Measurements from ENCODE around the gene FASTK. TPM values are rescaled to one million over a fixed set of nuclear protein-coding genes. Genes with fewer than 3 reads are reported as not detected.
A peak's percentile ranks its signal among the peaks of the same experiment; 100 is the strongest.

The FASTK gene
- total RNA-seq, 1 donor from 2014 or later: 63.1 TPM

DNA sequence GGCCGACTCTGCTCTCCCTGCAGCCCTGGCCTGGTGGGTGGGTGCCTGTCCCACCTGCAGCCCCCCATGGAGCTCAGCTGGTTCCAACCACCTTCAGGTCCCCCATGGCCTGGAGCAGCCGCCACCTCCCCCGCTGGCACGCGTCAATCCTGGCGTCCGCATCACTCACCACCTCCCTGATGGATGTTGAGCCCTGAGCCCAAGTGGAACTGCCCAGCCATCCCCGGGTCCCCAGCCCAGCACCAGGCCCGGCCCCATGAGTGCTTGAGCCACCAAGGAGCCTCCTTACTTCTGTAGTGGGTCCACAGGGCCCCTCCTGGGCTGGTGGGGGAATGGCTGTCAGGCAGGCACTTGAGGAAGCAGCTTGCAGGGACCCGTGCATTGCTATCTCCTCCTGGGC lies 20.3 kb upstream of the FASTK start:
- no peak for DNase-seq (ENCODE audit: low spot score)

DNA sequence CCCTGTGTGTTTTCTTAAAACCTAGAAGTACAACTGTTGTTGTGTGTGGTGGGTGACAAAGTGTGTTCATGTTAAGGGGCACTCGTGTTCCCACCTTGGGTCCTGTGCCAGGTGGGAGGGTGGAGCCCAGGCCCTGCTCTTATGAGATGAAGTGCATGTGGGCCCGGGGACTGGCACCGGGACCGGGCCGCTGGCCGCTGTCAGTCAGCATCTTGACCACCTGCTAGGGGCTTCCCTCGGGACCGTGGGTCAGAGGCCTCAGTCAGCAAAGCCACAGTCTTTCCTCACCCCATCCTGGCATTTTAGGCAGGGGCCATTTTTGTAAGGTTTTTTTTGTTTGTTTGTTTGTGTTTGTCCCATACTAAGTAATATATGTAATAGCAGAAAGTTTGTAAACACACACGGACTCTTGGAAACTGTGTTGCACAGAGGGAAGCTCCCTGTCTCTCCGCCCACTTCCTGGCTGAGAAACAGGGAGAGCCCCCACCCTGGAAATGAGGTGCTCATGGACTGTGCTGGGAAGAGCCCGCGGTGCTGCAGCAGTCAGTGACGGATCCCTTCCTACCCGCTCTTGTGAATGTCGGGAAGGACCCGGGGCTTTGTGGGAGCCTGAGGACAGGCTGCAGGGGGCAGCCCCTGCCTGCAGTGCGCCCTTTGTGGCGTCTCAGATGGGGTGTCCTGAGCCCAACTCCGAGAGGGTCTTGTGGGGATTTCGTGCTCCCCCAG lies 19.0 kb upstream of the FASTK start:
- no peak for DNase-seq (ENCODE audit: low spot score)

DNA sequence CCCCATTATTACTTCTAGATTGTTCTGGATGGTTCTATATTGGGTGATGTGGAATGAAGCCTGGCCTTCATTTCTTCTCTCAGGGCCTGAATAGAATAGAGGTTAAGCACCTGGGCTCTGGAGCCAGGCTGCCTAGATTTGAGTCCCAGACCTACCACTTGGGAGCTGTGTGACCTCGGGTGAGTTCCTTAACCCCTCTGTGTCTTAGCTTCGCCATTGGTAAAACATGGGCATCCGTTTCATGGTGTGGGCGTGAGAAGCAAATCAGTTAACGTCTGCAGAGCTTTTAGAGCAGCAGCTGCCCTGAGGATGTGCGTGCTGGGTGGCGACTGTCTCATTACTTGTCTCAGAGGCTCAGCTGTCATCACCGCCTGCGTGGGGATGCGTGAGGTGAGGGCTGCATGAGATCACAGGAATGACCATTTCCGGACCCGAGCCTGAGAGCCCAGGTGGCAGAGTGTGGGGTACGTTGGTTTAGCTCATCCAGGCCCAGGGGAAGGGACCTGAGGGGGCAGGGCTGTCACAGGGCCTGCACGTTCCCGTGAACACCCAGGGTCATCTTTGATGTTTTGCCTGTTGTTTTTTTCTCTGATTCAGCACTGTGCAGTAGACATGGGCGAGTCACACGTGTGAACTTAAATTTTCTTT lies 15.3 kb upstream of the FASTK start:
- no peak for DNase-seq (ENCODE audit: low spot score)

DNA sequence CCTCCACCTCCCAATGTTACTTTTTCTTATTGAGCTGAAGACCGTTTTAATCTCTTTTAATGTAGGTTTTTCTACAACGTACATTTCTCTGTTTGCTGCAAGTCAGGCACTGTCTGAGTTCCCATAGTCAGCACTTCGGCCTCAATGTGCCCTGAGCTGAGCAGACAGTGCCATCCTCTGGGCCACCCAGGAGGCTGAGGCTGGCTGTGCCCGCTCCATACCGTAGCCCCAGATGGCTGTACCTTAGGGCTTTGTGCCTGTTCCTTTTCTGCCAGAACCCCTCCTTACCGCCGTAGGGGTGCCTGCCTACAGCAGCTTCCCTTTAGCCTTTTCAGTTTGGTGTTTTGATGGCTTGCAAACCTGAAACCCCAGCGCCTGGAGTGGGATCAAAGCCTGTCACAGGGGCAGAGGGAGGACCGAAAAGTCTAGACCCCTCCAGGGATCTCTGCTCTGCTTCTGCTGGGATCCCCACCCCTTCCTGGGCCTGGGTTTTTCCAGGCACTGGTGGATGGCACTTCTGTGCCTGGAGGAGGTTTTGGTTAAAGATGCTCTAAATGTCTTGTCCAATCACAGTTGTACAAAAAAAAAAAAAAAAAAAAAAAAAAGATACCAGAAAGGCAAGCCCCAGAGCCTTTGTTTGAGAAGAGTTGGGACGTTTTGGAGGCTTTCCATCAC lies 14.7 kb upstream of the FASTK start:
- no peak for DNase-seq (ENCODE audit: low spot score)

DNA sequence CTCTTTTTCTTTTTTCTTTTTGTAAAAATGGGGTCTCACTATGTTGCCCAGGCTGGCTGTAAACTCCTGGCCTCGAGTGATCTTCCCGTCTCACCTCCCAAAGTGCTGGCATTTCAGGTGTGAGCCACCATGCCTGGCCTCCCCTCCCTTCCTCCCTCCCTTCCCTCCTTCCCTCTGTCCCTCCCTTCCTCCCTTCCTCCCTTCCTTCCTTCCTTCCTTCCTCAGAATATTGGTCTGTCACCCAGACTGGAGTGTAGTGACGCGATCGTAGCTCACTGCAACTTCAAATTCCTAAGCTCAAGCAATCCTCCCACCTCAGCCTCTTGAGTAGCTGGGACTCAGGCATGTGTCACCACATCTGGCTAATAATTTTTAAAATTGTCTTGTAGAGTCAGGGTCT lies 14.1 kb upstream of the FASTK start:
- no peak for DNase-seq (ENCODE audit: low spot score)

DNA sequence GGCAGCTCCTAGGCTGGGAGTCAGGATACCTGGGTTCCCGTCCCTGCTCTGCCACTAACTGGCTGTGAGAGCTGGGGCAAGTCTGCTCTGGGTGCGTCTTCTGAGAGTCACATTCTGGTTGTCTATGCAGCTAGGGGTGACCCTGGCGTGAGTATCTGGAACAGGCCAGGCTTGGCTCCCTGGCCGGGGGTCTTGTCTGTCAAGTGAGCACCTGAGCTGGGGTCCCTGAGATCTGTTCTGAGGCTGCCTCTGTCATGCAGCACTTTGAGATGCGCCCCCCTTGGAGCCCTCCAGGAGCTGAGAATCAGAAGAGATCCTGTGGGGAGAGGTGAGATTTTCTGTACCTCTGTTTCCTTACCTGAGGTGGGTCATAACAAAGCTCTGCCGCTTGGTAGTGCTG lies 13.1 kb upstream of the FASTK start:
- DNase-seq (ENCODE audit: low spot score): no peak

DNA sequence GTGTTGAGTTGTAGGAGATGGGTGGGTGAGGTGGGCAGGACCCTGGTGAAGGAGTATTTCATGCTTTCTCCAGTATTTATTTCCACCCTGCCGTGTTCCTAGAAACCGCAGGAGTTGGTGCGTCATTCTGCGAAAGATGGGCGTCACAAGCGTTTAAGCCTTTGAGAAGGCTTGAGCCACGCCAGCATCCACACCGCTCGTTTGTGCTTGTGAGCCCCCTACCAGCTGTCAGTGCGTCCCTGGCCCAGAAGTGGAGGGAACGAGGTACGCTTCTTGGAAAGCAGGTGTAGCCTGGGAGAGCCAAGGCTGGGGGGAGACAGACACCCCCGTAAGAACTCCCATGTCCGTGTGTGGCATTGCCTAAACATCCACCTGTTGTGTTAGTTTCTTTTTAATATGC lies 11.4 kb upstream of the FASTK start:
- no peak for DNase-seq (ENCODE audit: low spot score)

DNA sequence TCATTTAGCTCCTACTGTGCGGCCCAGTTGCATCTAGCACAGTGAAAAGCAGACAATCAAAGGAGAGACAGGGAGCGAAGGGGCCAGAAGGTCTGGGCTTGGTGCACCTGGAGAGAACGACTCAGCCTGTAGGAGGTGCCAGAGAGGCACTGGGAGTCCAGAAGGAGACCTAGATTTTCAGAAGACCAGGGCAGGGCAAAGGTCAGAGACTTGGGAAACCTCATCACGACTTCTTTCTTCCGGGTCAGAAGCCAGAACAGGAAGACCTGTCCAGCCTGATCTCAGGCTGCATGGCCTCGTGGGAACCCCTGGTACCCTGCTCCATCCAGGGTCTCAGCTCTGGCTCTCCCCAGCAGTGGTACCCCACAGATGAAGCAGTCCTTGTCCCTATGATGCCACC lies 10.8 kb upstream of the FASTK start:
- DNase-seq (ENCODE audit: low spot score): no peak

DNA sequence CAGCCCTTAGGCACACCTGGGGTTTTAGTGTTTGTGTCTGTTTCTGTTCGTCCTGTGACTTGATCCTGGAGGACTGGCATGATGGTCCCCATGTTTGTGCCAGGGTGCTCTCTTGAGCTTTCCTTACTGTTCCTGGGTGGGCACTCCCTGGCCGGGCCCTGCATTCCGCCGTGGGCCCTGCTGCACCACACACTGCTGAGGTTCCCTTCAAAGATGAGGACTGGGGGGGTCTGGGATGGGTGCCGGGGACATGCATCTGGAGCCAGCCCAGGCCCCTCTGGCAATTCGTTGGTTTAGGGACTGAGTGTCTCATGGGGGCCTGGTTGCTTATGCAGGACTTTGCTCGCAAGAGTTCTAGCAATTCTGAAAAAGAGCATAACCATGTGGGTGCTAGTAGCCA lies 10.4 kb upstream of the FASTK start:
- no peak for DNase-seq (ENCODE audit: low spot score)

DNA sequence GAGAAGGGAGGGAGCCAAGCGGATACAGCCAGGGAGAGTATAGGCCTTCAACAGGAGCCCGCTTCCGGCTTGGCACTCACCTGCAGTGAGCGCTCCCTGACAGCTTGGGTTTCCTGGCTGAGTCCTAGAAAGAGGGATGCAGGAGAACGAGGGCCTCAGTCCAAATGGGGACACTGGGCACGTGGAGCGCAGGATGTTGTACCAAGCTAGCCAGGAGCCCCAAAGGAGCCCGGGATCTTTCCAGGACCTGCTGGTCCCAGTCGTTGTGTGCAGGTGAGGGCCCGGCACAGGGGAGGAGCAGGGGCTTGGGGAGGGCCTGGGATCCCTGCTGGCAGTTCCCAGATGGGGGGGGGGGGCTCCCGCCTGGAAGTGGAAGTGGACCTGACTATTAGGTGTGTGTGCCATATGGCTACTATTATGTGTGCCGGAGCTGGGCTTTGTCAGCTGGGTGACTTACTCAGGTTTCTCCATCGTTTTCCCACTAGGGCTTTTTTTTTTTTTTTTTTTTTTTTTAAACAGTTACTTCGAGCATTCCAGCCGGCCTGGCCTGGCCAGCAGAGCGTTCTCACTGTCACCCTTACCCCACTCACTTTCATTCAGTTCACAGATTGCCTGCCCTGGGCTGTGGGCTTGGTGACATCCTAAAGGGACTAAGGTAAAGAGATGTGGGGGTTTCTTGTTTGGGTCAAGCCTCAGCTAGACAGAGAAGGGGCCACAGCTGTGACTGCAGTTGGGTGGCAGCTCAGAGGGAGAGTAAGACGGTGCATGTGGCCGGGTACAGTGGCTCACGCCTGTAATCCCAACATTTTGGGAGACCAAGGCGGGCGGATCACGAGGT lies 9.5 kb upstream of the FASTK start:
- no peak for DNase-seq (ENCODE audit: low spot score)

DNA sequence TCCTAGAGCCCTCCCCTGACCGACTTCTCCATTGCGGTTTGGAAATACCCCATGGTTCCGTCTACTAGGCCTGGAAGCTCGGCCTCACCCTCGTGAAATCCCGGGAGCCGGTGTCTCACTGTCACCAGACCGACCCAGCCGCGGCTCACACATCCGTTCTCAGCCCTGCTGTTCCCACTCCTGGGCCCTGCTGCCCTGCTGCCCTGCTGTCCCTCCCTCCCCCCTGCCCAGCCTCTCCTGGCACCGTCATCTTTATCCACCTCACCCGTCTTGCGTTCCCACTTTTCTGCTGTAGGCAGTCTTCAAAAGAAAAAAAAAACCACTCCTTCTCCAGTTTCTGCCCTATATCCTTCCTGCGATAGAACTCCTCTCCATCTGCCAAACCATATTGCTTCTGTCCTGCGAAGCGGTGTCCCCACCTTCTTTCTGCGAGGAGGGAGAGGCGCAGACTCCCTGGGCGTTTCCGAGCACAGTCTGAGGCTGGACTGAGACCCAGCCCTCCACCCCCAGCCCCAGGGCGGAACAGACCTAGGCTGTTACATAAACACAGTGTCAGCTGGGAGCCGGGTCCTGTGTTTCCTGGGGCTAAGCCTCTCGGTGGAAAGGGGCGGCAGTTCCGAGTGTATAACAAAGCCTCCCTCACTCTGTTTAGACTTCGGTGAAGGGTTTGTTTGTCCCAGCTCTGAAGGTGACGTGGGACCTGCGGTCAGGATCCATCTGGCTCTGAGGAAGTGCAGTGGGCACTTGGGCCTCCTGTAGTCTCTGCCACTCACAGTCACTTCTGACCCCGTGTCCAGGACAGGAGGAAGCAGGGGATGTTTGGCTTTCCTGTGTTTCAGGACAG lies 8.5 kb upstream of the FASTK start:
- DNase-seq (ENCODE audit: low spot score): peak; percentile 91

DNA sequence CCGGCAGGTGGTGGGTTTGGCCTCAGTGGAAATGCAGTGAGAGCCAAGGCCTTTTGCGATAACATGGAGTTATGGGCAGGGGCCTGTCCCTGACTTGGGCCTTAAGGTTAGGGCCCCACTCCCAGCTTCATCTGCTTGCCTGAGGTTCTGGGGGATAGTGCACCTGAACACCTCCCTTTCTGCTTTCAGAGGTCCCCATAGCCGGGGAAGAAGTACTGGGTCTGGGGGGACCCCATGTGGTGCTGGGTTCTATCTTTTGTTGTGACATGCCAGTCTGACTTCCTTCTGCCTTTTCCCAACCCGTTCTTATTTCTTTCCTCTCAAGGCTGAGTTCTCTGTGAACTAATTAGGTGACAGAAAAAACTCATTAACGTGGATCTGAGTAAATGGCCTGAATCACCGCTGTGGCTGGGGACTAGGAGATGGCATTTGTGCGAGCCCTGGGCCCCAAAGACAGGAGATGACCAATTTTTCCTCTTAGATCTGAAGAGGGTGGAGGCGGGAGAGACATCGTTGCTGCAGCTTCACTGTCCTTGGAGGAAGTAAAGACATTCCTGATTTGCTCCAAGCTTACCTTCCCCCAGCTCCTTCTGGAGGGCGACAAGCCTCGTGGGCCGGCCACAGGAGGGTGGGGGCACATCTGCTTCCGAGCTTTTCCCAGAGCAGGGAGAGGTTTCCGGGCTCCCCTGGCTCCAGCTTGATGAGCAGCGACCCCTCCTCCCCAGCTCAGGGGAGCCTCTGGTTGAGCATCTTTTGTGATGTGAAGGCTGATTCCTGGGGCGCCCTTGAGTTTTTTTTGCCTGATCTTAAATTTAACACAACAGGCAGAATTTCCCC lies 7.6 kb upstream of the FASTK start:
- no peak for DNase-seq (ENCODE audit: low spot score)

DNA sequence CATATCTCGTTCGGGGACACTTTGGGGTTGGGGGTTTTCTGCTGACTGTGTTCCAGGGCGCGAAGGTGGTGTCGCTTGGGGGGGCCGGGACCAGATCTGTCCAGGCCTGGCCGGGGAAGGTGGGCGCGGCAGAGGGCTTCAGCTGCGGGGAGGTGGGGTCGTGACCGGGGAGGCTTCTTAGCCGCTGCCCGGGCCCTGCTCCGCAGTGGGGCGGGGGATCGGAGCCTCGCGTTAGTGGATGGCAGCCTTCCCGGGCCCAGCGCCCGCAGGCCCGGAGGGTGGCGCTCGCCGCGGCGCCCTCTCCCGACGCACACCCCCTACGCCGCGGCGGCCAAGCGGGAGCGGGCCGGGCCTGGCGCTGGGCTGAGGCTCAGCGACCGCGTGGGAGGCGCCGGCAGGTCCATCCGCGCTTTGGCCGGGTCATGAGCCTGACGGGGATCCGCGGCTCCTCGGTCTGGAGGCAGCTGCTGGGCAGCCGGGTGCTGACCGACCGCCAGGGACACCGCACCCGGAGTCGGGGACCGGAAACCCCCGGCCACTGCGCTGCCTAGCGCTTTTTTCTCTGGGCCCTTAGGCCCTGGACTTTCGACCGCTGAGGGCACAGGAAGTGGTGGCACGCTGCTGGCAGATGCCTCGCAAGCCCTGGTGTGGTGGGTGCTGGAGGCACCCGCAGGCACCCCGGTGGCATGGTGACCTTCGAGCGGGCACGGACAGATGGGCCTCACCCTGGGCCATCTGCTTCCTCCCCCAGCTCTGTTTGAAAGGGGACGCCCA lies 6.8 kb upstream of the FASTK start:
- DNase-seq (ENCODE audit: low spot score): peak; percentile 51

DNA sequence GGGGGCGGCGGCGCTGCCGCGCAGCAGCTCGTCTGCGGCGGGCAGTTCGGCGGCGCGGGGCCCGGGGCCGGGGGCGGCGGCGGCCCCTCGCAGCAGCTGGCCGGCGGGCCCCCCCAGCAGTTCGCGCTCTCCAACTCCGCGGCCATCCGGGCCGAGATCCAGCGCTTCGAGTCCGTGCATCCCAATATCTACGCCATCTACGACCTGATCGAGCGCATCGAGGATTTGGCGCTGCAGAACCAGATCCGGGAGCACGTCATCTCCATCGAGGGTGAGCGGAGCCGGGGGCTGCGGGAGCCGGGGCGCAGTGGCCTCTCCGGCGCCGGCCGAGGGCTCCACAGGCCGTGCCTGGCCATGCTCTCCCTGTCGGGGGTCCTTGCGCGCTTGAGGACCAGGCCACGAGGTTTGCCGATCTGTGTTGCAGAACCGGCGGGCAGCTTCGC lies 6.2 kb upstream of the FASTK start:
- peak; percentile 40 for DNase-seq (ENCODE audit: low spot score)

DNA sequence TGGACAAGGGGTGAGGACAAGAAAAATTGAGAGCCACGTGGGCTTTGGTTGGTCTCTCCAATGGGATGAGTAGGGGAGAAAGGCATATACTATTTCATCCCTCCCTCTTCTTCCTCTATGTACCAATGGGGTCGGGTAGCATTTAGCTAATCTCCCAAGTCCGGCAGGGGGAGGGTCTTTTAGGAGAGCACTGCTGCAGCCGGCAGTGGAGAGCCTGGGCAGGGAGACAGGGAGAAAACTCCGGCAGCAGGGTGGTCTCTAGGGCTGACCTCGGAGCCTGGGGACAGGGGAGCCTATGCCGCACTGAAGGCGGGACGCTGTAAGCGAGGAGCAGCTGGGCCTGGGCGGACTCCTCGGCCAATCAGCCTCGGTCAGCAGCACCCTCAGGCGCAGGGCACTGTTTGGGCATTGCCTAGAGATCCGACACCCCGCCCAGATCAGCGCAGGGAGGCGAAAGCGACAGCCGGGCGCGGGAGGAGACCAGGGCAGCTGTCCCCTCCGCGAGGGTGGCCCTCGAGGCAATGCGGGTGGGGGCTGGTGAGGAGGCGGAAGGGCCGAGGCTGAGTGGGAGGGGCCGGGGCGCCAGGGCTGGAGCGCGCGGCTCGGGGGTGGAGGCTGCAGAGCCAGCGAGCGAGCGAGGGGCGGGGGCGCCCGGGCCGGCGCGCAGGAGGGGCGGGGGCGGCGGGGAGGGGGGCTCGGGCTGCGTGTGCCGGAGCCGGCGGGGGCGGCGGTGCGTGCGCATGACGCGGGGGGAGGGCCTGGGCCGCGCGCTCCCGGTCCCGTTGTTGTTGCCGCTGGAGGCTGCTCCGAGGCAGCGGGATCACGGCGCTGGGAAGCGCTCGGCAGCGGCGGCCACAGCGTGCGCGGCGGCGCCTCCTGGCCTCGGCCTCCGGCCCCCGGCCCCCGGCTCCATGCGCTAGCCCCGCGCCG lies 5.3 kb upstream of the FASTK start, which contains the start of gene AGAP3:
AGAP3 (plus strand) TSS at position 785 of the 930 bp plus-strand sequence. CDS start 267 bp downstream, outside the sequence.
- peak; percentile 91 for DNase-seq (ENCODE audit: low spot score)

DNA sequence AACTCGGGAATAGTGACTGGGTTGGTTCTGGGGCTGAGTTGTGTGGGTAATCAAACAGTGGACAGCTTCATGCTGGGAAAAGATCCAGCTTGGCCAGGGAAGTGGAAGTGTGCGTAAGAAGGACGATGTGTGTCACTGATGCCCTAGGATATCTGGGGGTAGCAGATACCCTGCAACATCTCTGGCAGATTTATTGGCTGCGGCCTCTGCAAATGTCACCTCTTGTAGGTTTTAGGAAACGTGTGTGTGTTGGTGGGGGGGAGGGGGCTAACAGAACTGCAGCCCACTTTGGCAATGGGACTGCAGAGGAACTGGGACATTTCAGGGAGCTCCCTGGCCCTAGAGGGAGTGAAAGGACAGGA lies 4.7 kb upstream of the FASTK start:
- DNase-seq (ENCODE audit: low spot score): no peak

DNA sequence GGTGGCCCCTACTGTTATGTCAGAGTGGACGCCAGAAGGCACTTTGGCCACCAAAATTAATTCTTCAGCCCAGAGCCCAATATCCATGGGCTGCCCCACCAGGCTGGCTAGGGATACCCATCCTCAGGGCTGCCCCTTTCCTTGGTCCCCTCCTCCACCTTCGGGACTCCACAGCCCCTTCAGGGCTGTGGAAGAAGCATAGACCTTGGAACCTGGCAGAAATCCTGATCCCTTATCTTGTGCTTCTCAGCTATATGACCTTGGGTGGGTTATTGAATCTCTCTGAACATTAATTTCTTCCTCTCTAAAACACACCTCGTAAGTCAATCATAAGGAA lies 3.2 kb upstream of the FASTK start:
- DNase-seq (ENCODE audit: low spot score): no peak
